GM23338 (cell line): Measurements from ENCODE around the gene IFI27. TPM values are rescaled to one million over a fixed set of nuclear protein-coding genes. Genes with fewer than 3 reads are reported as not detected.

Experiments
- ATAC-seq: fragments of 200-7000 bp; cut with Tn5 transposase; 3 replicates; pipeline ENCODE4 v1.9.1; 2020
- DNase-seq: peaks from one replicate; pipeline ENCODE4 v3.0.0-alpha.2; 2015; ENCODE audit warnings: low spot score
- H2AFZ ChIP-seq: fragments of 200-600 bp; sonication (generic); 2 replicates; pipeline ENCODE4 v1.8.0; 2016; ENCODE audit warnings: antibody characterized with exemption, mild to moderate bottlenecking, moderate library complexity
- H3F3A ChIP-seq: fragments of 200-600 bp; sonication (generic); replicated peaks from 2 replicates; pipeline ENCODE4 v1.8.0; 2017; ENCODE audit warnings: antibody characterized with exemption, mixed run types, low read depth
- H3K27ac ChIP-seq: fragments of 200-600 bp; sonication (generic); 2 replicates; pipeline ENCODE4 v1.6.1; 2016; ENCODE audit warnings: low read depth
- H3K27me3 ChIP-seq: fragments of 200-600 bp; sonication (generic); 2 replicates; pipeline ENCODE4 v1.8.0; 2016; ENCODE audit warnings: mild to moderate bottlenecking, mixed run types, moderate library complexity; ENCODE audit not compliant: insufficient read depth
- H3K36me3 ChIP-seq: fragments of 200-600 bp; sonication (generic); 2 replicates; pipeline ENCODE4 v1.8.0; 2016; ENCODE audit warnings: mild to moderate bottlenecking; ENCODE audit not compliant: insufficient read depth
- H3K4me1 ChIP-seq: fragments of 200-600 bp; sonication (generic); 2 replicates; pipeline ENCODE4 v1.8.0; 2016; ENCODE audit warnings: mild to moderate bottlenecking, moderate library complexity; ENCODE audit not compliant: insufficient read depth
- H3K4me2 ChIP-seq: fragments of 200-600 bp; sonication (generic); 2 replicates; pipeline ENCODE4 v1.7.1; 2017; ENCODE audit warnings: mixed run types
- H3K4me3 ChIP-seq: fragments of 200-600 bp; sonication (generic); 2 replicates; pipeline ENCODE4 v1.6.1; 2016; ENCODE audit warnings: mixed run types
- H3K79me2 ChIP-seq: fragments of 200-600 bp; sonication (generic); replicated peaks from 2 replicates; pipeline ENCODE4 v1.8.0; 2017; ENCODE audit warnings: mild to moderate bottlenecking; ENCODE audit not compliant: insufficient read depth
- H3K9me2 ChIP-seq: fragments of 200-600 bp; sonication (generic); 2 replicates; pipeline ENCODE4 v1.8.0; 2017; ENCODE audit not compliant: insufficient read depth
- H4K20me1 ChIP-seq: fragments of 200-600 bp; sonication (generic); replicated peaks from 2 replicates; pipeline ENCODE4 v1.8.0; 2017; ENCODE audit warnings: mild to moderate bottlenecking; ENCODE audit not compliant: insufficient read depth
- H3K27ac Mint-ChIP-seq: 2 replicates; pipeline ENCODE4 v1.8.0; 2020; ENCODE audit warnings: inconsistent platforms, mild to moderate bottlenecking, moderate library complexity, mixed read lengths
- H3K27me3 Mint-ChIP-seq: 3 replicates; pipeline ENCODE4 v1.8.0; 2022; ENCODE audit warnings: low read depth, mild to moderate bottlenecking, moderate library complexity, mixed read lengths, inconsistent platforms; ENCODE audit not compliant: insufficient read depth, poor library complexity
- H3K36me3 Mint-ChIP-seq: 3 replicates; pipeline ENCODE4 v1.8.0; 2021; ENCODE audit warnings: low read depth, mild to moderate bottlenecking, inconsistent platforms, moderate library complexity, mixed read lengths
- H3K4me1 Mint-ChIP-seq: 3 replicates; pipeline ENCODE4 v1.8.0; 2020; ENCODE audit warnings: mild to moderate bottlenecking, inconsistent platforms, mixed read lengths
- H3K4me3 Mint-ChIP-seq: 3 replicates; pipeline ENCODE4 v1.8.0; 2021; ENCODE audit warnings: moderate library complexity, mild to moderate bottlenecking, inconsistent platforms, mixed read lengths
- H3K9me3 Mint-ChIP-seq: 3 replicates; pipeline ENCODE4 v1.8.0; 2020; ENCODE audit warnings: moderate library complexity, mild to moderate bottlenecking, inconsistent platforms, mixed read lengths
- CREB1 ChIP-seq: fragments of 250-450 bp; sonication (Bioruptor Pico); IDR thresholded peaks from 2 replicates; pipeline ENCODE4 v1.5.0; 2020; ENCODE audit warnings: low read depth, mild to moderate bottlenecking, moderate library complexity
- CTCF ChIP-seq, 2 experiments: fragments of 200-600 bp in 1 of 2; sonication (generic) in 1 of 2; conservative IDR thresholded peaks; 2 replicates each; pipeline versions ENCODE4 v1.5.1 to v1.6.1; 2016 to 2017; ENCODE audit warnings: antibody characterized with exemption in 2 of 2, low read depth in 2 of 2, mild to moderate bottlenecking in 2 of 2, moderate library complexity in 1 of 2
- ETS1 ChIP-seq: IDR thresholded peaks from 2 replicates; pipeline ENCODE4 v1.6.1; 2016; ENCODE audit warnings: antibody characterized with exemption
- EZH2 ChIP-seq: fragments of 200-600 bp; sonication (generic); IDR thresholded peaks from one replicate; pipeline ENCODE4 v1.8.0; 2017; ENCODE audit warnings: antibody characterized with exemption, mild to moderate bottlenecking, low read depth; ENCODE audit not compliant: unreplicated experiment
- EZH2phosphoT487 ChIP-seq: fragments of 200-600 bp; sonication (generic); IDR thresholded peaks from one replicate; pipeline ENCODE4 v1.8.1; 2018; ENCODE audit warnings: antibody characterized with exemption; ENCODE audit not compliant: unreplicated experiment
- JUNB ChIP-seq: IDR thresholded peaks from one replicate; pipeline ENCODE4 v1.6.1; 2016; ENCODE audit warnings: antibody characterized with exemption; ENCODE audit not compliant: unreplicated experiment
- NANOG ChIP-seq: IDR thresholded peaks from 2 replicates; pipeline ENCODE4 v1.6.1; 2016; ENCODE audit warnings: antibody characterized with exemption, borderline replicate concordance
- POLR2AphosphoS5 ChIP-seq: IDR thresholded peaks from 2 replicates; pipeline ENCODE4 v1.6.1; 2016; ENCODE audit warnings: antibody characterized with exemption, low read depth
- REST ChIP-seq: IDR thresholded peaks from one replicate; pipeline ENCODE4 v1.6.1; 2018; ENCODE audit warnings: antibody characterized with exemption; ENCODE audit not compliant: unreplicated experiment
- STAT1 ChIP-seq: IDR thresholded peaks from one replicate; pipeline ENCODE4 v1.6.1; 2016; ENCODE audit warnings: antibody characterized with exemption; ENCODE audit not compliant: unreplicated experiment
- ZNF114 ChIP-seq: fragments of 250-450 bp; sonication (Bioruptor Pico); IDR thresholded peaks from 2 replicates; pipeline ENCODE4 v1.5.0; 2020; ENCODE audit warnings: mild to moderate bottlenecking, moderate library complexity
- ZNF331 ChIP-seq: fragments of 250-450 bp; sonication (Bioruptor Pico); IDR thresholded peaks from 2 replicates; pipeline ENCODE4 v1.5.0; 2020; ENCODE audit warnings: low read depth, mild to moderate bottlenecking, moderate library complexity
- ZNF462 ChIP-seq: fragments of 250-450 bp; sonication (Bioruptor Pico); IDR thresholded peaks from 2 replicates; pipeline ENCODE4 v1.5.0; 2020; ENCODE audit warnings: mild to moderate bottlenecking, moderate library complexity
- polyA plus RNA-seq: library from polyadenylated mRNA; unstranded; fragments of >200 nt; fragmentation: Nextera tagmentation; extraction: Ambion mirVana; gene quantifications from 2 replicates; pipeline ENCODE4 v1.2.1, GENCODE V29; 2016
- total RNA-seq: library from RNA; depleted of rRNA; stranded (reverse); fragments of >200 nt; shearing (Covaris generic); gene quantifications from 2 replicates; pipeline ENCODE4 v1.2.3, GENCODE V29; 2014

The IFI27 gene
- total and polyA plus RNA-seq, 2 experiments from 2014 or later = 0.49 to 1.2 TPM

- Histone ChIP-seq H2AFZ (no peak overlapping the region), H4K20me1 (no peaks in the 10 kb centered on the region), H3K27me3 (no peaks in the 10 kb centered on the region), H3K36me3 (no peaks in the 10 kb centered on the region), H3K4me2 (no peak overlapping the region), H3F3A (no peaks in the 10 kb centered on the region), H3K79me2 (no peaks in the 10 kb centered on the region), H3K4me1 (no peaks in the 10 kb centered on the region), H3K9me2 (no peaks in the 10 kb centered on the region), H3K4me3 (no peak overlapping the region), H3K27ac (no peak overlapping the region; the same call in 1 of the 2 replicates)
- Mint-ChIP-seq H3K36me3 (no peaks in the 10 kb centered on the region), H3K27ac (no peak overlapping the region), H3K4me3 (no peak overlapping the region), H3K27me3 (peaks cover 1% of the 10 kb centered on the region), H3K9me3 (no peaks in the 10 kb centered on the region), H3K4me1 (peaks cover 15% of the 10 kb centered on the region)
- DNase-seq (no peak), ATAC-seq (no peak)
- TF ChIP-seq ETS1 (no peak), ZNF462 (no peak), JUNB (no peak), ZNF114 (no peak), ZNF331 (CRISPR knock-in tag) (no peak), REST (no peak), NANOG (no peak), STAT1 (no peak), CTCF (conservative IDR thresholded peaks at IDR 0.05; ENCODE audit: low read depth in 2 of 2) (no peak), EZH2 (no peak), CREB1 (no peak), EZH2phosphoT487 (no peak), POLR2AphosphoS5 (no peak)
These were observed 653 bp upstream of the IFI27 start for GRCh38 chr14:94109915-94110250.
